Measurements from ENCODE around the gene SNX33.
"Not testable (repeated sequence)": the region's sequence is repeated elsewhere in the genome, so short reads cannot be mapped to it uniquely, and the experiment has no call there.

DNA sequence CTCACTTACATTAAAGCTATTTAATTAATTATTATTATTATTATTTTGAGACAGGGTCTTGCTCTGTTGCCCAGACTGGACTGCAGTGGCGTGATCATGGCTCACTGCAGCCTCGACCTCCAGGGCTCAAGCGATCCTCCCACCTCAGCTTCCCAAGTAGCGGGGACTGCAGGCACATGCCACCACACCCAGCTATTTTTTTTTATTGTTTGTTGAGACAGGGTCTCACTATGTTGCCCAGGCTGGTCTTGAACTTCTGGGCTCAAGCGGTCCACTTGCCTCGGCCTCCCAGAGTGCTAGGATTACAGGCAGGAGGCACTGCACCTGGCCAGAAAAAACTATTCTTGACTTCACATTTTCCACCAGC is 30.6 kb downstream of the SNX33 start:
- TF ChIP-seq, protein P1, sequence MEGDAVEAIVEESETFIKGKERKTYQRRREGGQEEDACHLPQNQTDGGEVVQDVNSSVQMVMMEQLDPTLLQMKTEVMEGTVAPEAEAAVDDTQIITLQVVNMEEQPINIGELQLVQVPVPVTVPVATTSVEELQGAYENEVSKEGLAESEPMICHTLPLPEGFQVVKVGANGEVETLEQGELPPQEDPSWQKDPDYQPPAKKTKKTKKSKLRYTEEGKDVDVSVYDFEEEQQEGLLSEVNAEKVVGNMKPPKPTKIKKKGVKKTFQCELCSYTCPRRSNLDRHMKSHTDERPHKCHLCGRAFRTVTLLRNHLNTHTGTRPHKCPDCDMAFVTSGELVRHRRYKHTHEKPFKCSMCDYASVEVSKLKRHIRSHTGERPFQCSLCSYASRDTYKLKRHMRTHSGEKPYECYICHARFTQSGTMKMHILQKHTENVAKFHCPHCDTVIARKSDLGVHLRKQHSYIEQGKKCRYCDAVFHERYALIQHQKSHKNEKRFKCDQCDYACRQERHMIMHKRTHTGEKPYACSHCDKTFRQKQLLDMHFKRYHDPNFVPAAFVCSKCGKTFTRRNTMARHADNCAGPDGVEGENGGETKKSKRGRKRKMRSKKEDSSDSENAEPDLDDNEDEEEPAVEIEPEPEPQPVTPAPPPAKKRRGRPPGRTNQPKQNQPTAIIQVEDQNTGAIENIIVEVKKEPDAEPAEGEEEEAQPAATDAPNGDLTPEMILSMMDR (IDR thresholded peaks at IDR 0.05), result not testable (repeated sequence)
- TF ChIP-seq POLR2A (IDR thresholded peaks at IDR 0.05), result not testable (repeated sequence)
